ENCODE measurements around the gene APPL2.

Gene APPL2

DNA sequence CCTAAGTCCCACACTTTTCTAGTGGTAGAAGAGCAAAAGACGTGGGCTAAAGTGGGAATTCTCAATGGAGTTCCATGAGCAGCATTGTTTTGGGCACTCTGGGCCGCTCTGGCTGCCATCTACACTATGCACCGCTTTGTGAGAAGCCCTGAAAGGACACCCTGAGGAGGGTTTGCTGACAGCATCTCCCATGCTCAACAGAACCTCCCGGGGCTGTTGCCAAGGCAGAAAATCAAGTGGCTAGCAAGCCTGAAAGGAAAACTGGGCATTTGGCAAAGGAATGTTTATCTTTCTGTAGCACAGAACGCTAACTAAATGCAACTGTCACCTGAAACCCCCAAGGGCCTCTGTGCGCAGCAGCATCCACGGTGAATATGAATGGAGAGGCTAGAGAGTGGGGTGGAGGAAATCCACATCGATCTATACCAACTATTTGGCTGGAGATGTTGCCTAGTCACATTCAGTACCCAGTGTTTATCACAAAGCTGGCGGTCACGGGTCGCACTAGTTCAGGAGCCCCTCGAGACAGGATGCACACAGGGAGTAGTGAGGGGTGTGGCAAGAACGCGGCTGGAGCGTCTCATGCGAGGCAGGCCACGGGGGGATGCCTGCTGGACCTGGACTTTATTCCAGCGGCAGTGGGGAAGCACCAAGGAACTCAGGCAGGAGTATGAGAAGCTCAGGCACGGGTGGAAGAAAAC lies 14.2 kb downstream of the APPL2 start:
- DNase-seq = no peak

DNA sequence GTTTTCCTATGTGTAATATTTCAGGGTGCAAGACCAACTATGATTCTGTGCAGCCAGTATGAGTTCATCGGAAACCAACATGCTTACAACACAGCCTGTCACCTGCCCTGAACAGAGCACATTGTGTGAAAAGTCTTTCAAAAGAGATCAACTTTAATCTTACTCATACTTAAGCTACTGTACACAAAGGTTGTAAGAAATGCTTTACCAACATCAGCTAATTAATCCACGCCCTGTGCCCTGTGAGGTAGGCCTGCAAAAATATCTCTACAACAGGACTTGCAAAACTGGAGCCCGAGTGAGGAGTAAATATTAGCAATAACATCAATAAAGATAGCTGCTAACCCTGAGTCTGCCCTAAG lies 15.1 kb downstream of the APPL2 start:
- no peak for DNase-seq

DNA sequence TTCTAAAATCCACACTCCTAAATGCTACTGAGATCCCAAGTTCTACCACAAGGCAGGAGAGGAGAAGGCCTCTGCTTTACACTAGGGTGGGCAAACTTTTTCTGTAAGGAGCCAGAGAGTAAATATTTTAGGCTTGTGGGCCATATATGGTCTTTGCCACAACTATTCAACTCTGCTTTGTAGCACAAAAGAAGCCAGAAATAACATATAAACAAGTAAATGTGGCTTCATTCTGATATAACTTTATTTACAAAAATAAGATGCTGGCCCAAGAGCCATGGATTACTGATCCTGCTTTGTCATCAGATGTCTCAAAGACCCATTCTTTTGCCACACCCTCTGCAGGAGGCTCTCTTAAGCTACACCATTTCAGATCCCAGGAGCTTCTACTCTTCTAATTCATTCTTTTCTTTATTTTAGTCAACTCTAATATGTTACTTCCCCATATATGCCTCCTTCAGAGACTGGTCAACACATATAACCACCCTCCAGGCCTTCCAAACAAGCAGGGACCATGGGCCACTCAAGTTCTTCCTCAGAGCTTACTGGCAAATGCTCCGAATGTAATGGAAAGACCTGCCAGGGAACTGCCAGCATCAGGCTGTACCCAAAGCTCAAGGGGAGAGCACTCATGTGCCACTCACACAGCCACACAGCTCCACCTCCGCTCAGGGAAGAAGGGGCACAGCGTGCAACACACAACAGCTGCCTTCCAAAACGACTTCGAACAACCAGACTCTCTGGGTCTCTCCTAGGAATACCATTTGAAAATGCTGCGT lies 15.6 kb downstream of the APPL2 start:
- DNase-seq = no peak

DNA sequence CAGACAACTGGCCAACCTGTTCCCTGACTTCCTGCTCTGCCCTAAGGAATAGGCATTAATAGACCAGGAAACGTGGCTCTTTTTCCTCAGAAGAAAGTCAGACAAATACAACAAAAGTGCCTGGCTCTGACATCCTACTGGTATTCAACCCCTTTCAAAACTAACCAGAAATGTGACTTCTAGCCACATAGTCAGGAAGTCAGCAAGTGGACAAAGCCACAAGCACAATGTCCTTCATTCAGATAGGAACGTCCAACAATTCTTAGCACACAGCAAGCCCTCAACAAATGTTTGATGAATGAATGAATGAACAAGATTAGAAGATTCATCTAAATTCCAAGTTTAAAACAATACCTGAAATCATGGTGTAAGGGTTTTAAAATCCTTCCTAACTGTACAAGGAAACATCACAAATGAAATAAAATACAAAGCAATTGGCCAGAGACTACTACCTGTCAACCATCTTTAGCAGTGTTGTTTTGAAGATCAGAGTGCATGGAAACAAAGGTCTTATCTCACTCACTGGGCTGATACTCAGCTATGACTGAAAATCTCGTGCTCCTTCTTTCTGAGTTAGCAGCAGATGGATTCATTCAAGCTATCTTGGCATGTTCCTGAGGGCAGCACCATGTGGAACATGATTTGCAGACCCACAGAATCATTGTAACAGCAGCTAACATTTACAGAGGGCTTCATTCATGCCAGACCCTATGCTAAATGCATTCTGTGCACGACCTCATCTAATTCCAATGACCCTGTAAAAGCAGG lies 16.5 kb downstream of the APPL2 start:
- no peak for DNase-seq

- DNase-seq = no peak
Measured at GRCh38 chr12:105218434-105218833, 17.5 kb downstream of the APPL2 start.

- DNase-seq = no peak
Measured at GRCh38 chr12:105214670-105215375, 21.2 kb downstream of the APPL2 start.

GRCh38 chr12:105214148-105214547 lies 21.8 kb downstream of the APPL2 start:
- no peak for DNase-seq

DNA sequence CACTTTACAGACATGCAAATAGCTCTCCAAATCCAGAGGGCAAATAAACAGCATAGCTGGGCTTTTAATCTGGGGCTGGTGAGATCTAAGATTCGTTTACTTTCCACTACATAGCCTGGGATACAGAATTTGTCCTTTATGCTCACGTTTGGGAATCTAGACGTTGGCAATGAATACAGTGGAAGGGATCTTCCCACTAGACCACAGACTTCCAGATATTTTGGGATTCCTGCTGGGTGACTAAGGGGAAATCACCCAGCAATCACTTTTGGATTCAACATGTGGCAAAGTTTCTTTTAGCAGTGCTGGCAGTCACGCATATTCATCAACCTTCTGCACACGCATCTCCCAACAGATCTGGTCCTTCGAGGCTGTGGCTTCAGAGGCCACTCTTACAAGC lies 23.5 kb downstream of the APPL2 start:
- no peak for DNase-seq

DNA sequence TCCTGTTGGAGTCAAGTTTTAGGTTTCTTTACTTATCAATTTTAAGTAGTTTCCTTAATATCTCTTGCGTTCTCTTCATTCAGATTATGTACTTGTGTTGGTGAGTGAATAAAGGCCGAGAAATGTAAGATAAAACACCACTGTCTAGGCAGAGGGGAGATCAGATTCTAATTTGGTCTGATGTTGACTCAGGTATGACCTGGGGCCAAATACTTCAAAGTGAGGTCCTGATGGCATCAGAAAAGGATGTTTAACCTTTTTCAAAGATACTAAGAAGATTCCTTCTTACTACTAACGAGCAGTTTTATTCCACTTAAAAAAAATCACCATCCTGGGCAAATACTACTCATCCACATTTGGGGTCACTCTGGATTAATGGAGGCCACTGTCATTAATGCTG lies 26.9 kb downstream of the APPL2 start:
- DNase-seq = no peak

- no peak for DNase-seq
Measured at GRCh38 chr12:105206686-105207374, 29.1 kb downstream of the APPL2 start.

GRCh38 chr12:105205322-105206048 lies 30.5 kb downstream of the APPL2 start:
- DNase-seq = peak; percentile 91

- DNase-seq = no peak
Measured at GRCh38 chr12:105204916-105205315, 31.1 kb downstream of the APPL2 start.

GRCh38 chr12:105204127-105204526 lies 31.8 kb downstream of the APPL2 start:
- no peak for DNase-seq

GRCh38 chr12:105202202-105202601 lies 33.8 kb downstream of the APPL2 start:
- DNase-seq = no peak

- no peak for DNase-seq
Measured at GRCh38 chr12:105201299-105201698, 34.7 kb downstream of the APPL2 start.

DNA sequence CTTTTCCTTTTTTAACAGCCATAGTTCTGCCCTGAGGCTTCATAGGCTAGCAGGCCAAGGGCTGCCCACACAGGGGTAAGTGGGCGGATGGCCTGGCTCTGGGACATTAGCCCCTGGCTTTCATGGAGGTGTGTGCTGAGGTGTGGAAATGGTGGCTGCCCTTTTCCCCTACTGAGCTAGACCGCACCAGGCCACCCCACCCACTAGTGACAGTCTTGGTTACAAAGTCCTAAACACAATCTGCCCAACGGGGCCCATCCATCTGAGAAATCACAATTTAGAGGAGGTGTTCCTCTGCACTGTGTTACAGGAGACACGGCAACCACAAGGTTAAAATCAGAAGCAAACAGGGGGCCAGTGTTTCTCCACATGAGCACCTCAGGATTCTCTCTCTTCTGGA lies 35.6 kb downstream of the APPL2 start:
- no peak for DNase-seq

DNA sequence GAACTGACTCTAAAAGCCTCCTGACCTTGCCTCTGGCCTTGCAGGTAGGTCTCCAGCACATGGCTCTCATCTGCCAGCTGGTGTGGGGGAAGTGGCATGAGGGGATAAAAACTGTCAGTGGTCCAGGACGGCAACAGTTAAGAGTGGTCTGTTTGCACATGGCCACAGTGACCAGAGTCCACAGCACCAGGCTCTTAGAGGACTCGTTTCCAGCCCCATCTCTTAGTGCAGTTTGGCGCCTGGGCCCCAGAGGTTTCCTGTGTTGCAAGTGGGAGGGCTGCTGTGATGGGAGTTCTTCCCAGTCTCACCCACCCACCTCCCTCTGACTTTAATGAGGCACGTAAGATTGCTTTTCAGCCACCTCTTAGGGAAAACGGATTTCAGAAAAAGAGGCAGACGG lies 37.0 kb downstream of the APPL2 start:
- DNase-seq = no peak

DNA sequence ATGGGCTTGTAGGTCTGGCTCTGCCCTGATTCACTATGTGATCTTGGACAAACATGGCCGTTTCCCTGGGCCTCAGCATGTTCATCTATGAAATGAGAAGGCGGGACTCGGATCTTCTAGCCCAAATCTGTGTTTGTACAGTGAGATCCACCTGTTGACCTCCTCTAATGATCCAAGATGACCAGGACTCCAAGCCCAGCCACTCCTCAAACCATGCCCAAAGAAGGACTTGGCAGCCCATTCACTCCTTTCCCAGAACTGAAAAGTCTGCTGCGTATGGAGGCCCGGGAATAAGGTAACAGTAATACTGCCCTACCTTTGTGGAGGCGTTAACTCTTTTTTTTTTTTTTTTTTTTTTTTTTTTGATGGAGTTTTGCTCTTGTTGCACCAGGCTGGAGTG lies 39.9 kb downstream of the APPL2 start:
- no peak for DNase-seq

DNA sequence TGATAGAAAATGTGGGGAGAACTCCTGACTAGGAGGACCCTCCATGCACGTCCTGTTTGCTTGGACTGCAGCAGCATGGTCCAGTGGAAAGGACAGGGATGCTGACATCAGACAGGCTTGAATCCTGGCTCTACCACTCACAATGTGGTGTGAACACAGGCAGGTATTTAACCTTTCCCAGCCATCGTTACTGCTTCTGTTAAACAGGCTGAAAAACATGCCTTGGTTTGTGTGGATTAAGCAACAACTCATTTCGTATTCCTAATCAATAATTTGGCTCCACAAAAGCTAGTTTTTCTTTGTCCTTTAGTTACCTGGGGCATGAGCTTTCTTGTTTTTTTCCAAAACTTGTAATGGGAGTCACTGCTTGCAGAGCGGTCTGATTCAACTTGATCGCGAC lies 41.0 kb downstream of the APPL2 start:
- no peak for DNase-seq

DNA sequence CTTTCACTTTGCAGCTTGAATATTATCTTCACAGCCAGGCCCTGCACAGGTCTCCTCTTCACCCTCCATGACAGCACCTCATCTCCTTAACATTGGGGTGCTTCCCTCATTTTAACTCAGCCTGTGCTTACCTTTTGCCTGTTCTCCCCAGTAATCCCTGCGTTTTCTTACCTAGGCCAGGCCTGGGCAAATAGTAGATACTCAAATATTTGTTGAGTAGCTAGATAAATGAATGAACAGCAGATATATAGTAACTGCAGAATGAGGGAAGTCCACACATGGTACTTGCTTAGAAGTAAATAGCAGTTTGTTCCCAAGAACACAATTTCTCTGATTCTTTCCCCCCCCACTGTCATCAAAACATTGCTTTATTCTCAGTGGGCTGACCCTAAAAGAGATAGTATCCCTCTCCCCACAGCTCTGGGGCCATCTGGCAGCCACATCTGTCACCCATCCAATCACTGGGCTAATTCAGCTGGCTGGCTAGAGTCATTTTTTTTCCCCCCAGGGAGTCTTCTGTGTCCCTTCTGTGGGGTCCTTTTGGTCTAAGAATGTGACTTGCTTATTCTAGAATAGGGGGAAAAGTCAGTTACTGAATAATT lies 43.2 kb downstream of the APPL2 start:
- no peak for DNase-seq

DNA sequence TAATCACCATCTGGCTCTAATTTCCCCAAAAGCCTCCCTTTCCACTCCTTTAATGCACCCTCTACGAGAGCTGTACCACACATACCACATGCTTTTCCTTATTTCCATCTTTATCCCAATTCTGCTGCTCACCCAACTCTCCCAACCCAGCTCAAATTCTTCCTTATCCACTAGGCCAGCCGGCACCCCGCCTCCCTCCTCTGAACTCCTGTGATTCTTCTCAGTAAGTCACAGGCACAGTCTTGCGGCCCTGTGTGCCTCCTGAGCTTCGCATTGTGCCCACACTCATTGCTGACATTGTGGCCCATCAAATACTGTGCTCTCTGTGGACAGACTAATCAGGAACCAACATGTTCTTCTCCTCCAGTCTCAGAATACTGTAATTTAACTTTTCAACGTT lies 45.4 kb downstream of the APPL2 start:
- DNase-seq = no peak

DNA sequence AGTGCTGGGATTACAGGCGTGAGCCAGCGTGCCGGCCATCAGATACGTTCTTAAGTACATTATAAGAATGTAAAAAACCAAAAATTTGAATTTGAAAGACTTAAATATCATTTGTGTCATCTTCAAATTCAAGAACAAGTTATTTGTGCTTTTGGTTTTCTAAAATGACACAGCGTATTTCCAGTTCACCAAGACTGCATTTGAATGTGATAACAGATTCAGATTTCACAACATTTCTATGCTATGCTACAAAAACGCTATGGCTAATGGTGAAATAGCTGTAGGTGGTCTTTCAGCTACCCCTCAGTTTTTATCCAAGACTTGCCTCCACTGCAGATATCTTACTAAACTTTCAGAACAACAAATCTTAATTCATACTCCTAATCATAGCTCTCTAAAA lies 46.7 kb downstream of the APPL2 start:
- no peak for DNase-seq

Data from NCI-H510A treated with DMSO at 0.1 percent for 48 hours (cell line).